Right lobe of liver (tissue), 4 donors: ENCODE data around the gene PRPF39.
"Not testable (repeated sequence)": the region's sequence is repeated elsewhere in the genome, so short reads cannot be mapped to it uniquely, and the experiment has no call there.

ENCODE experiments used
- CTCF ChIP-seq, 4 donors: fragments of 200-600 bp in 3 of 4; fragments of 450-650 bp in 1 of 4; IDR thresholded peaks; one replicate each; pipeline versions ENCODE4 v1.5.1 to v1.8.0; 2016 to 2022; ENCODE audit warnings: antibody characterized with exemption in 4 of 4, mild to moderate bottlenecking in 2 of 4
- POLR2A ChIP-seq: fragments of 450-650 bp; IDR thresholded peaks from one replicate; pipeline ENCODE4 v1.6.1; 2017; ENCODE audit warnings: antibody characterized with exemption, mild to moderate bottlenecking
- donor health status: DM: no; HTN: no; CAD: no.
- donor health status: DM: no; HTN: no; CAD: no.
- donor health status: DM: no; HTN: yes; CAD: no.

- not testable (repeated sequence) for TF ChIP-seq POLR2A; CTCF (IDR thresholded peaks at IDR 0.05)
Measured at GRCh38 chr14:45080416-45080968, 3.4 kb upstream of the PRPF39 start.
